Lung (tissue), 12 donors: ENCODE measurements around the gene ACBD6. TPM values are rescaled to one million over a fixed set of nuclear protein-coding genes. Genes with fewer than 3 reads are reported as not detected.

ENCODE experiments used
- ATAC-seq: fragments of 200-7000 bp; cut with Tn5 transposase; one replicate; pipeline ENCODE4 v1.9.1; 2020; ENCODE audit warnings: moderate number of reproducible peaks; ENCODE audit not compliant: insufficient read depth, low FRiP score
- DNase-seq, 3 donors: peaks; one replicate each; pipeline ENCODE4 v3.0.0-alpha.2; 2013 to 2017
- H3K27ac ChIP-seq, 2 donors: one replicate each; pipeline ENCODE4 v1.5.1; 2013; ENCODE audit warnings: mild to moderate bottlenecking in 2 of 2, moderate library complexity in 2 of 2, control low read depth in 1 of 2, inconsistent platforms in 1 of 2, low read depth in 1 of 2, low read length in 1 of 2
- H3K27me3 ChIP-seq, 3 donors: one replicate each; pipeline ENCODE4 v1.5.1; 2013; ENCODE audit warnings: low read length in 2 of 3; ENCODE audit not compliant: control insufficient read depth in 3 of 3, insufficient read depth in 3 of 3
- H3K36me3 ChIP-seq, 4 donors: one replicate each; pipeline ENCODE4 v1.5.1; 2013; ENCODE audit warnings: low read length in 4 of 4, mild to moderate bottlenecking in 1 of 4, moderate library complexity in 1 of 4; ENCODE audit not compliant: control insufficient read depth in 4 of 4, insufficient read depth in 4 of 4
- H3K4me1 ChIP-seq, 5 donors: one replicate each; pipeline ENCODE4 v1.5.1; 2013; ENCODE audit warnings: low read length in 5 of 5, mild to moderate bottlenecking in 2 of 5, moderate library complexity in 1 of 5; ENCODE audit not compliant: control insufficient read depth in 5 of 5, insufficient read depth in 5 of 5
- H3K4me3 ChIP-seq: one replicate; pipeline ENCODE4 v1.5.1; 2013; ENCODE audit warnings: mild to moderate bottlenecking, control low read depth, moderate library complexity
- H3K9ac ChIP-seq, 2 donors: one replicate each; pipeline ENCODE4 v1.5.1; 2013; ENCODE audit warnings: low read length in 2 of 2, control low read depth in 1 of 2; ENCODE audit not compliant: insufficient read depth in 1 of 2
- H3K9me3 ChIP-seq, 4 donors: one replicate each; pipeline ENCODE4 v1.5.1; 2013; ENCODE audit warnings: low read length in 3 of 4, mild to moderate bottlenecking in 1 of 4, moderate library complexity in 1 of 4; ENCODE audit not compliant: control insufficient read depth in 4 of 4, insufficient read depth in 3 of 4
- CTCF ChIP-seq: IDR thresholded peaks from 2 replicates; pipeline ENCODE4 v1.5.1; 2012; ENCODE audit warnings: mild to moderate bottlenecking; ENCODE audit errors: control extremely low read depth, extremely low read depth
- WGBS, 2 donors: extraction: QIAGEN DNeasy Blood & Tissue Kit; methylation state at CpG; one replicate each; pipeline ENCODE4 v1.1.7; 2013; 5-methylcytosine and 5-hydroxymethylcytosine counted together
- polyA plus RNA-seq, 2 donors: library from polyadenylated mRNA; stranded (reverse); fragments of 200-250 nt; gene quantifications; one replicate each; pipeline ENCODE4 v1.2.1, GENCODE V29; 2013
- total RNA-seq, 2 donors: library from RNA; depleted of rRNA in 1 of 2; stranded (reverse); fragments of >200 nt in 1 of 2; gene quantifications; one replicate each; pipeline ENCODE4 v1.2.1, GENCODE V29; 2014 to 2021
- donor health status: control.
- donor health status: control.
- donor health status: Bipolar disorder and iron deficiency.
- donor health status: healthy.
- donor health status: DM: yes; HTN: yes; CAD: no.

ACBD6 gene
- total and polyA plus RNA-seq, 4 donors, result 28.1 to 53.3 (median 41.1) TPM

- Histone ChIP-seq H3K4me3 (no peak overlapping the region), H3K9ac (no peak overlapping the region), H3K27ac (no peak overlapping the region), H3K36me3 (no peaks in the 10 kb centered on the region), H3K4me1 (peaks cover 0 to 10% (median 3%) of the 10 kb centered on the region in 5 donors), H3K27me3 (peaks cover 0 to 3% (median 2%) of the 10 kb centered on the region in 3 donors), H3K9me3 (peaks cover 0 to 2% (median 0%) of the 10 kb centered on the region in 4 donors)
- WGBS, 2 donors, result 86 to 90% methylated on average over 9 of the region's 9 CpGs
- DNase-seq, result no peak
- ATAC-seq, result no peak
- no peak for TF ChIP-seq CTCF
Measured at GRCh38 chr1:180251526-180252305, 250.7 kb downstream of the ACBD6 start.

GRCh38 chr1:180250883-180251509 is 251.4 kb downstream of the ACBD6 start:
- 81 to 90% methylated on average over 16 of the region's 16 CpGs for WGBS, 2 donors
- TF ChIP-seq CTCF, result no peak

GRCh38 chr1:180250499-180250770 is 251.9 kb downstream of the ACBD6 start:
- ATAC-seq, result no peak
- Histone ChIP-seq H3K36me3 (no peaks in the 10 kb centered on the region), H3K4me1 (peaks cover 0 to 10% (median 3%) of the 10 kb centered on the region in 5 donors), H3K9ac (no peak overlapping the region), H3K27ac (no peak overlapping the region), H3K4me3 (no peak overlapping the region), H3K9me3 (peaks cover 0 to 2% (median 0%) of the 10 kb centered on the region in 4 donors), H3K27me3 (peaks cover 0 to 2% (median 0%) of the 10 kb centered on the region in 3 donors)
- 79 to 92% methylated on average over 7 of the region's 7 CpGs for WGBS, 2 donors
- DNase-seq, result no peak
- no peak for TF ChIP-seq CTCF

More at GRCh38 chr1:180250883-180251509, 251.4 kb downstream of the ACBD6 start:
- no peak overlapping the region for H3K4me3 ChIP-seq
- peaks cover 0 to 10% (median 3%) of the 10 kb centered on the region in 5 donors for H3K4me1 ChIP-seq
- no peaks in the 10 kb centered on the region for H3K36me3 ChIP-seq
- H3K9ac ChIP-seq, result no peak overlapping the region
- H3K27ac ChIP-seq, result no peak overlapping the region
- ATAC-seq (no peak), DNase-seq (no peak)
- H3K9me3 ChIP-seq, result peaks cover 0 to 2% (median 0%) of the 10 kb centered on the region in 4 donors
- peaks cover 0 to 2% (median 0%) of the 10 kb centered on the region in 3 donors for H3K27me3 ChIP-seq
